GM23338 (cell line): Measurements from ENCODE around the gene GNS. TPM values are rescaled to one million over a fixed set of nuclear protein-coding genes. Genes with fewer than 3 reads are reported as not detected.

Experiments
- ATAC-seq: fragments of 200-7000 bp; cut with Tn5 transposase; 3 replicates; pipeline ENCODE4 v1.9.1; 2020
- DNase-seq: peaks from one replicate; pipeline ENCODE4 v3.0.0-alpha.2; 2015; ENCODE audit warnings: low spot score
- H2AFZ ChIP-seq: fragments of 200-600 bp; sonication (generic); 2 replicates; pipeline ENCODE4 v1.8.0; 2016; ENCODE audit warnings: antibody characterized with exemption, mild to moderate bottlenecking, moderate library complexity
- H3F3A ChIP-seq: fragments of 200-600 bp; sonication (generic); replicated peaks from 2 replicates; pipeline ENCODE4 v1.8.0; 2017; ENCODE audit warnings: antibody characterized with exemption, mixed run types, low read depth
- H3K27ac ChIP-seq: fragments of 200-600 bp; sonication (generic); 2 replicates; pipeline ENCODE4 v1.6.1; 2016; ENCODE audit warnings: low read depth
- H3K27me3 ChIP-seq: fragments of 200-600 bp; sonication (generic); 2 replicates; pipeline ENCODE4 v1.8.0; 2016; ENCODE audit warnings: mild to moderate bottlenecking, mixed run types, moderate library complexity; ENCODE audit not compliant: insufficient read depth
- H3K36me3 ChIP-seq: fragments of 200-600 bp; sonication (generic); 2 replicates; pipeline ENCODE4 v1.8.0; 2016; ENCODE audit warnings: mild to moderate bottlenecking; ENCODE audit not compliant: insufficient read depth
- H3K4me1 ChIP-seq: fragments of 200-600 bp; sonication (generic); 2 replicates; pipeline ENCODE4 v1.8.0; 2016; ENCODE audit warnings: mild to moderate bottlenecking, moderate library complexity; ENCODE audit not compliant: insufficient read depth
- H3K4me2 ChIP-seq: fragments of 200-600 bp; sonication (generic); 2 replicates; pipeline ENCODE4 v1.7.1; 2017; ENCODE audit warnings: mixed run types
- H3K4me3 ChIP-seq: fragments of 200-600 bp; sonication (generic); 2 replicates; pipeline ENCODE4 v1.6.1; 2016; ENCODE audit warnings: mixed run types
- H3K79me2 ChIP-seq: fragments of 200-600 bp; sonication (generic); replicated peaks from 2 replicates; pipeline ENCODE4 v1.8.0; 2017; ENCODE audit warnings: mild to moderate bottlenecking; ENCODE audit not compliant: insufficient read depth
- H3K9me2 ChIP-seq: fragments of 200-600 bp; sonication (generic); 2 replicates; pipeline ENCODE4 v1.8.0; 2017; ENCODE audit not compliant: insufficient read depth
- H4K20me1 ChIP-seq: fragments of 200-600 bp; sonication (generic); replicated peaks from 2 replicates; pipeline ENCODE4 v1.8.0; 2017; ENCODE audit warnings: mild to moderate bottlenecking; ENCODE audit not compliant: insufficient read depth
- H3K27ac Mint-ChIP-seq: 2 replicates; pipeline ENCODE4 v1.8.0; 2020; ENCODE audit warnings: inconsistent platforms, mild to moderate bottlenecking, moderate library complexity, mixed read lengths
- H3K27me3 Mint-ChIP-seq: 3 replicates; pipeline ENCODE4 v1.8.0; 2022; ENCODE audit warnings: low read depth, mild to moderate bottlenecking, moderate library complexity, mixed read lengths, inconsistent platforms; ENCODE audit not compliant: insufficient read depth, poor library complexity
- H3K36me3 Mint-ChIP-seq: 3 replicates; pipeline ENCODE4 v1.8.0; 2021; ENCODE audit warnings: low read depth, mild to moderate bottlenecking, inconsistent platforms, moderate library complexity, mixed read lengths
- H3K4me1 Mint-ChIP-seq: 3 replicates; pipeline ENCODE4 v1.8.0; 2020; ENCODE audit warnings: mild to moderate bottlenecking, inconsistent platforms, mixed read lengths
- H3K4me3 Mint-ChIP-seq: 3 replicates; pipeline ENCODE4 v1.8.0; 2021; ENCODE audit warnings: moderate library complexity, mild to moderate bottlenecking, inconsistent platforms, mixed read lengths
- H3K9me3 Mint-ChIP-seq: 3 replicates; pipeline ENCODE4 v1.8.0; 2020; ENCODE audit warnings: moderate library complexity, mild to moderate bottlenecking, inconsistent platforms, mixed read lengths
- ETS1 ChIP-seq: IDR thresholded peaks from 2 replicates; pipeline ENCODE4 v1.6.1; 2016; ENCODE audit warnings: antibody characterized with exemption
- EZH2 ChIP-seq: fragments of 200-600 bp; sonication (generic); IDR thresholded peaks from one replicate; pipeline ENCODE4 v1.8.0; 2017; ENCODE audit warnings: antibody characterized with exemption, mild to moderate bottlenecking, low read depth; ENCODE audit not compliant: unreplicated experiment
- JUNB ChIP-seq: IDR thresholded peaks from one replicate; pipeline ENCODE4 v1.6.1; 2016; ENCODE audit warnings: antibody characterized with exemption; ENCODE audit not compliant: unreplicated experiment
- POLR2AphosphoS5 ChIP-seq: IDR thresholded peaks from 2 replicates; pipeline ENCODE4 v1.6.1; 2016; ENCODE audit warnings: antibody characterized with exemption, low read depth
- REST ChIP-seq: IDR thresholded peaks from one replicate; pipeline ENCODE4 v1.6.1; 2018; ENCODE audit warnings: antibody characterized with exemption; ENCODE audit not compliant: unreplicated experiment
- STAT1 ChIP-seq: IDR thresholded peaks from one replicate; pipeline ENCODE4 v1.6.1; 2016; ENCODE audit warnings: antibody characterized with exemption; ENCODE audit not compliant: unreplicated experiment
- ZNF114 ChIP-seq: fragments of 250-450 bp; sonication (Bioruptor Pico); IDR thresholded peaks from 2 replicates; pipeline ENCODE4 v1.5.0; 2020; ENCODE audit warnings: mild to moderate bottlenecking, moderate library complexity
- ZNF331 ChIP-seq: fragments of 250-450 bp; sonication (Bioruptor Pico); IDR thresholded peaks from 2 replicates; pipeline ENCODE4 v1.5.0; 2020; ENCODE audit warnings: low read depth, mild to moderate bottlenecking, moderate library complexity
- polyA plus RNA-seq: library from polyadenylated mRNA; unstranded; fragments of >200 nt; fragmentation: Nextera tagmentation; extraction: Ambion mirVana; gene quantifications from 2 replicates; pipeline ENCODE4 v1.2.1, GENCODE V29; 2016
- total RNA-seq: library from RNA; depleted of rRNA; stranded (reverse); fragments of >200 nt; shearing (Covaris generic); gene quantifications from 2 replicates; pipeline ENCODE4 v1.2.3, GENCODE V29; 2014

The GNS gene
- total and polyA plus RNA-seq, 2 experiments from 2014 or later, result 12.3 to 34.9 TPM

- ATAC-seq (no peak), DNase-seq (no peak)
- Histone ChIP-seq H3K27me3 (no peaks in the 10 kb centered on the region), H3F3A (no peaks in the 10 kb centered on the region), H2AFZ (no peak overlapping the region; the same call in 1 of the 2 replicates), H3K36me3 (no peaks in the 10 kb centered on the region), H3K9me2 (no peaks in the 10 kb centered on the region), H4K20me1 (no peaks in the 10 kb centered on the region), H3K4me3 (no peak overlapping the region), H3K79me2 (peaks cover 27% of the 10 kb centered on the region), H3K4me1 (peaks cover 5% of the 10 kb centered on the region; the same call in 1 of the 2 replicates), H3K4me2 (no peak overlapping the region), H3K27ac (no peak overlapping the region)
- no peaks in the 10 kb centered on the region for H3K9me3 Mint-ChIP-seq
- no peak overlapping the region for H3K4me3 Mint-ChIP-seq
- no peak overlapping the region for H3K27ac Mint-ChIP-seq
- peaks cover 6% of the 10 kb centered on the region for H3K27me3 Mint-ChIP-seq
- H3K4me1 Mint-ChIP-seq, result peaks cover 3% of the 10 kb centered on the region; the same call in 1 of the 3 replicates
- no peak for TF ChIP-seq ETS1
- H3K36me3 Mint-ChIP-seq, result no peaks in the 10 kb centered on the region; the same call in 2 of the 3 replicates
These were observed 1.8 kb upstream of the GNS start for GRCh38 chr12:64760808-64761573.

GRCh38 chr12:64757771-64758170 is 1.4 kb downstream of the GNS start:
- H3K4me1 Mint-ChIP-seq, result peaks cover 3% of the 10 kb centered on the region; the same call in 1 of the 3 replicates
- TF ChIP-seq POLR2AphosphoS5 (no peak), ZNF331 (CRISPR knock-in tag) (no peak), ZNF114 (CRISPR knock-in tag) (no peak)
- H3K79me2 ChIP-seq, result peaks cover 40% of the 10 kb centered on the region

GRCh38 chr12:64756376-64756775 is 2.8 kb downstream of the GNS start:
- Histone ChIP-seq H3F3A (no peaks in the 10 kb centered on the region; the same call in 1 of the 2 replicates), H3K27me3 (no peaks in the 10 kb centered on the region), H3K79me2 (peaks cover 40% of the 10 kb centered on the region), H2AFZ (no peak overlapping the region), H4K20me1 (no peaks in the 10 kb centered on the region; the same call in 1 of the 2 replicates), H3K4me1 (peaks cover 5% of the 10 kb centered on the region; the same call in 1 of the 2 replicates), H3K4me2 (no peak overlapping the region), H3K36me3 (peaks cover under 1% of the 10 kb centered on the region; the same call in 1 of the 2 replicates), H3K4me3 (no peak overlapping the region), H3K9me2 (no peaks in the 10 kb centered on the region), H3K27ac (no peak overlapping the region)
- Mint-ChIP-seq H3K9me3 (no peaks in the 10 kb centered on the region), H3K36me3 (no peaks in the 10 kb centered on the region; the same call in 1 of the 3 replicates), H3K4me1 (peaks cover 3% of the 10 kb centered on the region; the same call in 1 of the 3 replicates), H3K4me3 (no peak overlapping the region), H3K27ac (no peak overlapping the region), H3K27me3 (peaks cover 4% of the 10 kb centered on the region)
- DNase-seq (no peak), ATAC-seq (no peak)
- TF ChIP-seq STAT1, result no peak
- TF ChIP-seq REST, result no peak
- TF ChIP-seq ZNF114 (CRISPR knock-in tag), result no peak
- TF ChIP-seq EZH2, result no peak
- no peak for TF ChIP-seq JUNB

More at GRCh38 chr12:64757771-64758170, 1.4 kb downstream of the GNS start:
- Histone ChIP-seq H3K36me3 (no peaks in the 10 kb centered on the region), H3K9me2 (no peaks in the 10 kb centered on the region), H3F3A (no peaks in the 10 kb centered on the region), H2AFZ (no peak overlapping the region), H3K27ac (no peak overlapping the region), H3K27me3 (no peaks in the 10 kb centered on the region), H4K20me1 (no peaks in the 10 kb centered on the region; the same call in 1 of the 2 replicates), H3K4me2 (no peak overlapping the region; the same call in 1 of the 2 replicates), H3K4me1 (peaks cover 5% of the 10 kb centered on the region; the same call in 1 of the 2 replicates), H3K4me3 (no peak overlapping the region)
- H3K27me3 Mint-ChIP-seq, result peaks cover 4% of the 10 kb centered on the region
- H3K9me3 Mint-ChIP-seq, result no peaks in the 10 kb centered on the region
- H3K27ac Mint-ChIP-seq, result no peak overlapping the region
- no peak for ATAC-seq
- H3K4me3 Mint-ChIP-seq, result peak overlapping the region; percentile 91
- no peaks in the 10 kb centered on the region; the same call in 2 of the 3 replicates for H3K36me3 Mint-ChIP-seq
- DNase-seq, result no peak
